GM18868 (cell line): ENCODE results near the gene RPS6KA5.

Experiments
- ATAC-seq: cut with Tn5 transposase; IDR thresholded peaks from one replicate; pipeline ENCODE4 v1.9.1; 2021; ENCODE audit warnings: mild to moderate bottlenecking, moderate library complexity; ENCODE audit not compliant: unreplicated experiment

The RPS6KA5 gene

DNA sequence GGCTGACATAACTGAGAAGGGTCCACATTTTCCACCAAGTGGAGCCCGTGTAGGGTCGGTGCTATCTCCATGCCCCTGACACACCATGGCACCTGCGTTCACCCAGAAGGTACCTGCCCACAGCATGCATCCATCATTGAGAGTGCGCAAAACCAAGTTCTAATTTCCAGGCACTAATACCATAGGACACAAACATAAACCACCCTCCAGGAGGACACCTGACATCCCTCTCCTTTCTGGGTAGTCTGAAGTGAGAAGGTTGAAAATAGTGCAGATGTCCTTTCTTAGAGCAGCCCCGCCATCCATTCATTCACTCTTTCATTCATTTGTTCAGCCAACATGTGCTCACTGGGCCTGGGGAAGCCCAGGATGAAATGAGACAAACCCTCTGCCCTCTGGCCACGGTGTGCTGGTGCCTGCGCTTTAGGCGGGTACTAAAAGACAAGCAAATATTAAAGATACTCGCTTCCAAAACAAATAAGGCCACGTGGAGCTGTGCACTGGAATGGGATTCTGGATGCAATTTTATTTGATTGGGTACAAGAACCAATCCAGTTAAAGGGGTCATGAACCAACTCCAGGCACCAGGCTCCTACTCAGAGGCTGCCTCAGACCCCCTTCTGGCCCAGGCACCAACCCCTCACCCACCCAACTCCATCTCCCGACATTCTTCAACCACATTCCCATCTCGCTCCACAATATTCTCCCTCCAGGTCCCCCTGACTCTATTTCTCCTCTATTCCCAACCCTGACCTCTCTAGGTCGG, 245.5 kb downstream of the RPS6KA5 start:
- ATAC-seq = no peak

DNA sequence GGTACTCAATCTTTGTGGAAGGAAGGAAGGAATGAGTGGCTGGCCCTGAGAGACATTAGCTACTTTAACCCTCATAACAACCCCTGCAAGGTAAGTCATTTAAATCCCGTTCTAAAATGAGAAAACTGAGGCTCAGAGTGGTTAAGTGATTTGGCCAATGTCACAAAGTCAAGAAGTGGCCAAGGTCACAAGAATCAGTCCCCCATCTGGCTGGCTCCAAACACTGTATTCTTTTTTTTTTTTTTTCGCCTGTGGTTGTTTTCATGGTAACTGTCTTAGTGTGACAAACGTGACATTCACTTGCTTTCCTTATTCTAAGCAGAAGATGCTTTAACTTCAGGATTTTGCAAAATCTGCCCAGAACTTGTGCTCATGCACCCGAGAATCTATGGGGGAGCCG, 247.0 kb downstream of the RPS6KA5 start:
- no peak for ATAC-seq

DNA sequence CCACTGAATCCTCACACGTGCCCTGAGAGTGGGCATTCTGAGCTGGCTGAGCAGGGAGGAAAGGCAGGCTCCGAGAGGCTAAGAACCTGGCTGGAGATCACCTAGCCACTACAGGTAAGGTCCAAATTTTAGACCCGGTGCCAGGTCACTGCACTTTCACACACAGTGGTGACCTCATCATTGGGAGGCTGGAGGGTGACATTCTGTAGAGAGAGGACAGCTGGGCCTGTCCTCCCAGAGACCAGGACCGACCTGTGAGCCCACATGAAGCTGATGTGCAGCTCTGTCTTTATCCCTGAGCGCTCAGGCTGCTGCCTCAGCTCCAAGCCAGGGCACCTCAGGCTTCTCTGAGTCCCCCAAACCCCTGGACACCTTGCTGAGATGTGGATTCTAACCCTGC, 248.3 kb downstream of the RPS6KA5 start:
- no peak for ATAC-seq

DNA sequence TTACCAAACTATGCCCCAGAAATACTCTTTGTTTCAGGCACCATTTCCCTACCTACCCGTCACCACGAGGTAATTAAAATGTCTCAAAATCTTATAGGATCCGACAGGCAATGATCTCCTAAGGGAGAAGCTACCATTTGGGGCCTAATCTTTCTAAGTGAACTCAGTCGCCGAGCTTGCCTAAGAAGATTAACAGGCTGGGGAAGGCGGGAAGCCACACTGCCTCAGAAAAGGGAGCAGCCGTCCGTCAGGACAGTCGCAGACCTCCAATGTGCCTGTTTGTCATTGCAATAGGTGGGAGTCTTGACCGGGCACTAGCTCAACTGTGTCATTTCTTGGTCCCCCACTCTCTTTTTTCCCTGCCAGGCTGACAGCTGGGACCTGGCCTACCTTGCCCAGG, 248.8 kb downstream of the RPS6KA5 start:
- ATAC-seq = no peak

DNA sequence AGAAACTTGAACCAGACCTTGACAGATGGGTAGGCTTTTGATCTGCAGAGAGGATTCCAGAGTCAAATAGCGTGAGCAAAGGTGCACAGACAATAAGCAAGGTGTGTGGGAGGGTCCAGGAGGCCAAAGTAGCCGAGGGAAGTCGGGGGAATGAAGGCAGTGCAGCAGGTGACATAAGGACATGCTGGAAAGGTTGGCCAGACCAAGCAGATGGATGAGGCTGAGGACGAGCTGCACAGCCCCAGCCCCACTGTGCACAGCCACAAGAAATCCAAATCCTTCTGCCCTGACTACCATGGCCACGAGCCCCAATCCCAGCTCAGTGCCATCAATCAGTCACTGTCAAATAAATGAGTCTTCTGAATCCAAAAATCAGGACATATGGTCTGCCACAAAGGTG, 249.6 kb downstream of the RPS6KA5 start:
- ATAC-seq = no peak

DNA sequence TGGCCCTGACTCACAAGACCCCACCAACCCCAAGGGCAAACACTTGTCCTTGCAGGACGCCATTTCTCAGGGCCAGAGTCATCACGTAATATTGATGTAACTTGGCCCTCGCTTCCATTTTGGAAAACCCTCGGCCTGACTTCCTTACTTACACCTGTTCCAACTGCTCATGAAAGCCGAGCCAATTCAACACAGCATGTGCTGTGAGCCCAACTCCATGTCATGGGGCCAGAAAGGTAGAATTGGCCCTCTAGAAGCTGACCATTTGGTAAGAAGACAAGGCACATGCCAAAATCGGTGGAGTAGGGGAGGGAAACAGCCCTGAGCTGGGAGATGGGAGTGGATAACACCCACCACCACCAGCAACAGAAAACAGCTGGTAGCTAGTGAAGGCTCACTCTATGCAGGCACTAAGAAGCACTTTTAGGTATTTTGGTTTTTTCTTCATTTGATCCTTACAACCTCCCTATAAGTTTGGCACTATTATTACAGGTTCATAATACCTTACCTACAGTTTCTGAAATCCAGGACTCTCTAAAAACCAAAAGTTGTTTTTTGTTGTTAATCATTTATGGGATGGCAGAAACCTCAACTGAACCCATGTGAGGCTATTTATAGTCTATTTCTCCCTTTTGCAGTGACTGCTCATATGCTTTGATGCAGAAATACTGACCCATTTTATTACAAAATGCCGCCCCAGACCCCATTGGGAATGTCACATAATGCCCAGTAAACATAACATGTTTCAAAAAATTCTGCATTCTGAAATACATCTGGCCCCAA, 250.7 kb downstream of the RPS6KA5 start:
- ATAC-seq = no peak

DNA sequence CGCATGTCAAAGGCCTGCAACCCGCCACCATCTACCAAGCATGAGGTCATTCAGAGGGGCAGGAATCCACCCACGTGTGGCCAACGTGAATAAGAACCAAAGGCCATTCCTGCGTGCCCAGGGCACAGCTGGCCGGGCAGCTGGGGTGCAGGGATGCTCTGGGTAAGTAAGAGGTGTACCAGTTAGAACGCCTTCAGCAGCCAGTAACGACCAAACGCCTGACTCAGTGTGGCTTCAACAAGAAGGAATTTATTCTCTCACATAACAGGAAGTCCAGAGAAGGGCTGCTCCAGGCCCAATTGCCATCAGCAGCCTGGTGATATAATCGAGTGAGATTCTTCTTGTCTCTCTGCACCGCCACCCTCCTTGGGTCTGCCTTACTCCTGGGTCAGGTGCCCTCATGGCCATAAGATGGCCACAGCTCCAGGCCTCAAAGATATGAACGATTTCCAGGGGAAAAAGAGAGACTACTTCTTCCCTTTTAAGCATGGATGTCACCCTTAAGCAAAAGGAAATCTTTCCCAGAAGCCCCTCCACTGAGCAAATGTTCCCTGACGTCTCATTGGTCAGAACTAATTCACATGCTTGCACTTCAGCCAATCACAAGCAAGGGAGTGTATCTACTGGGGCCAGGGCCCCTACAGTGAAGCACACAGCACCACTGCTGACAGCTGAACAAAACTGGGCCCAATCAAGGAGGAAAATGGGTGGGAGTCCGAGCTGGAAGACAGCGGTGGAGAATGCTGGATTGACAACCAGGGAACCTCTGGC, 251.5 kb downstream of the RPS6KA5 start:
- no peak for ATAC-seq

DNA sequence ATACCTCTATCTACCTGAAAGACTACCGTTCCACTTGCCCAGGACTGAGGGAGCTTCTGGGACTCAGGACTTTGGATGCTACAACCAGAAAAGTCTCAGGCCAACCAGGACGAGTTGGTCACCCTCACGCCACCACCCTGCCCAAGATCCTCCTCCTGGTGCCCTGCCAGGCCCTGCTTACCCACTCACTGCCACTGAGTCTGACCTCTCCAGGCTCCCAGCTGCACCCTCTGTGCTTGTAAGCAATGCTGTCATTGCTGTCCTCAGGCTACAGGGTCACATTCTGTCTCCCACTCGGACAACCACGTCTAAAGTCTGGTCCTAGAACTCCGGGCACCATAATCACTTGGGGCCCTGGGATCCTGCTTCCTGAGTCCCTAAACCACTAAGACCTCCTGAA, 253.4 kb downstream of the RPS6KA5 start:
- no peak for ATAC-seq

DNA sequence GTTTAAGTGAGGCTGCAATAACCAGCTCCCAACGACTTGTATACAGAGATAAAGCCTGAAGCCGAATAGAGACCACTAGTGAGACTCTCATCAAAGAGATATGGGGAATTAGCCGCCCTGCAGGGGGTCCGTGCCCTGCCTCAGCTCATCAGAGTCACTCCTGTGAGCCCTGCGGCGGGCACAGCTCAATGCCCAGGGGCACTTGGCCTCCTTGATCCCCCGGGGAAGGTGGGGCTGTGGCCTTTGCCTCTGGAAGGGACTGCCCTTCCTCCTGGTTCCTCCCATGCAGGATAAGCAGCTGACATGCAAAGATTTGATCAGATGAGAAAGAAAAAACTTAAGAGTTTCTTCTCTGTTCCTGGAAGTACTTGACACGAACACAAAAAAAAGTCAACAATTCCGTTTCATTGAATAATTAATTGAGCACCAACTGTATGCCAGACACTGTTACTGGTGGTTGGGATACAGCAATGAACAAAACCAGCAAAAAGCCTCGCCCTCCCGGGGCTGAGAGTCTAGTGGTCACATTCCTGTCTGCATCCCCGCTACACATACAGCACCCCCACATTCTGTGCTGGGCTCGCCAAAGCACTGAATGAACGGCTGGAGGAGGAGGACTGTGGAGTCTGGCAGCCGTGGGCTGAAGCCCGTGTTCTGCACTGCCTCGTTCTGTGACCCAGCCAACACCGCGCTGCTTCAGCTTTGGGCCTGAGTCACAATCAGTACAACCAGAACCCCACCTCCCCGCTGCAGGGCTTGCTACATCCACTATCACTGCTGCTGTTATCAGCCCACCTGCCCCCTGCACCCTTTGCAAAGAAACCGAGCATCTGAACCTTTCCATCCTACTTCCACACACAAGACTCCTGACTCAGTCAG, 254.5 kb downstream of the RPS6KA5 start:
- no peak for ATAC-seq

DNA sequence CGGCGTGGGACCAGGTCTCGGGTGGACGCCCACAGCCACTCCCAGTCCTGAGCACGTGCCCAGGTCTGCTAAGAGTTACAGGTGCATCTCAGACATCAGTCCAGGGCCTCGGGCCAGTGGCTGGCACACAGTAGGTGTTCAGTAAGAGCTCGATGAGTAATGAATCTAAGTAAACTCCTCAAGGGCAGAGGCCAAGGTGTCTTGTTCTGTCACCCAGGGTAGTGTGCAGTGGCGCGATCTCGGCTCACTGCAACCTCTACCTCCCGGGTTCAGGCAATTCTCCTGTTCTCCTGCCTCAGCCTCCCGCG, 255.4 kb downstream of the RPS6KA5 start:
- ATAC-seq = no peak

DNA sequence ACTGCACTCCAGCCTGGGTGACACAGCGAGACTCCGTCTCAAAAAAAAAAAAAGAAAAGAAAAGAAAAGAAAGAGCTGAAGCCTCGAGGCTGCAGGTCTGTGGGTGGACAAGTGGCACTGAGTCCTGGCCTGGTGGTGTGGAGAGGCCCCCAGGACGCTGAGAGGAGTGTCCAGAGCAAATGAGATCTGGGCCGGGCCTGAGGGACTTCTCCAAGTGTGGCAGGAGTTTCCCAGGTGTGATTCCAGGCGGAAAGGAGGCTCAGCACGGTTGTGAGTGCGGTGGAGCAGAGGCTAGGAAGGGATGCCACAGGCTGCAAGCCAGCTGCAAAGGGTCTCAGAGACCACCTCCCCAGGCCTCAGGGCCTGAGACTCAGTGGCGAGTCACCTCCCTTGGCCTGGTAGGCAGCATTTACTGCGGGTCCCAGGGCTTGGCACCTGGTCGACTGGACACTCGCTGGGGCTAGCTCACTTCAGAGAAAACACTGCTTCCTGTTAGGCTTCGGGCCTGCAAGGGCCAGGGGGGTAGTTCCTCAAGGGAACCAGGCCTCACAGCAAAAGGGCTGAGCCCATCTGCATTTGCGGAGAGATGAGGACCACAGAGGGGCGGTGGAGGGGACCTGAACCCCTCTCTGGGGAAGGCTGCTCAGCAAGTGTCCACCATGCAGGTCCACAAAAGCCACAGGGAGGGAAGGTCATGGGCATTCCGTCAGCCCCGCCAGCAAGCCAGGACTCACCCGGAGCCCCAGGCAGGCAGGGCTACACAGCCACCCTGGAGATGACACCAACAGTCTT, 256.0 kb downstream of the RPS6KA5 start:
- ATAC-seq = no peak

DNA sequence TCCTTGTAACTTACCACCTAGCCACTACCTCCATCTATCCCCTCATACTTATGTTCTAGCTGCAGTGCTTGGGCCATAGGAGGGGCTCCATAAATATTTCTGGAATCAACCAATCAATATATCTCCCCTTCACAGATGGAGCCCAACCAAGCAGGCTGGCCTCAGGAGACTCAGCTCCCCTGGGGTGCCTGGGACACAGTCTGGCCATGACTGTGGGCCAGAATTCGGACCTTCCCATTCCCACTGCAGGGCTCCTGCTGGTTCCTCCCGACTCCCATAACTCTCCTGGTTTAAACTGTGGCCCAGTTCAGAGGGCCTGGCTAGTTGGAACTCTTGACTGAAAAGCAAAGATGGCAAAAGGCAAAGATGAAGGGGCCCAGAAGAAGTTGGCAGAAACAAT, 257.2 kb downstream of the RPS6KA5 start:
- no peak for ATAC-seq

DNA sequence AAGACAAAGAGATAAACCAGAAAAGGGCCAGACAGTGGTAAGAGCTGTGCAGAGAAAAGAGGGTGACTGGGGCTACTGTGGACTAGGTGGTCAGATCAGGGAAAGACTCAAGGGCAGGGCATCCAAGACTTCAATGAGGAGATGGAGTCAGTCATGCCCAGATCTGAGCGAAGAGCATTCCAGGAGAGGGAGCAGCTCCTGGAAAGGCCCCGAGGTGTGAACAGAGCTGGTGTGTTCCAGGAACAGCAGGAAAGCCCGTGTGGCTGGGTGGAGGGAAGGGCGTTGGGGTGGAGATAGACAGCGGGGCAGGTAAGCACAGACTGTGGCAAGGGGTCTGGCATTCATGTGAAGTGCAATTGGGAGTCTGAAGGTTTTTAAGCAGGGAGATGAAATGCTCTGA, 261.0 kb downstream of the RPS6KA5 start:
- ATAC-seq = no peak

DNA sequence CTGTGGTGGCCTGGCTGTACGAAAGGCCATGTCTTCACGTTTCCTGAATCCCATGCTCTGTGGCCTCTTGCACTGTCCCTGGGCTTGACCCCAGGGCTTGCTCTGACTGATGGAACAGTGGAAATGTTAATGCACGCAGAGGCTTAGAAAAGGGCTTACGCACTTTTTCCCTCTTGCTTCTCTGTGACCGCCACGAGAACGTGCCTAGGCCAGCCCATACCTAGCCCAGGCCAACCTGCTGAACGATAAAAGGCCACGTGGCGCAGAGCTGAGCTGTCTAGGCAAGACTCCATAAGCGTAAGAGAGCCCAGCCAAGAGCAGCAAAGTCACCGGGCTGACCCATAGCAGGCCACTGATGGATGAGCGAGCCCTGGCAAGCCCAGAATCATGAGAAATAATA, 262.5 kb downstream of the RPS6KA5 start:
- no peak for ATAC-seq
